GM10266 (cell line): ENCODE measurements around the gene DYNC1H1.

Experiments
- DNase-seq: peaks from one replicate; pipeline ENCODE4 v3.0.0; 2012; ENCODE audit errors: extremely low spot score
- TF ChIP-seq, protein P1 (sequence below): IDR thresholded peaks from 2 replicates; pipeline ENCODE4 v1.5.1; 2012; ENCODE audit warnings: mild to moderate bottlenecking, low read depth; ENCODE audit not compliant: control insufficient read depth, insufficient read depth; ENCODE audit errors: missing control alignments

The DYNC1H1 gene

DNA sequence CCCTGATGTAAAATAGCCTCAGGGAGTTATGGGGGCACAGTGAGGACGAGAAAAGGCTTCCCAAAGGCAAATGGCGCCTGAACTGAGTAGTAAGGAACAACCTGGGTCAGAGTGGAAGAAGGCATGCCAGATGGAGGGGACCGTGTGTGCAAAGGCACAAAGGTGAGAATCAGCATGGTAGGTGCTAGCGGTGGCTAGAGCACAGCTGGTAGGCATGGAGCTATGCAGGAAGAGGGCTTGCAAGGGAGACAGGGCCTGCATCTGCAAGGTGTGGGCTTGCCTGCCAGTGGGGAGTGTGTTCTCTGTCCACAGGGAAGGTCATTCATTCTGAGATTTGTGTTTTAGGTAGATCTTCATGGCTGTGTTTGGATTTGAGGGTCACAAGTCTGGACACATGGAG is 141.0 kb downstream of the DYNC1H1 start:
- DNase-seq: no peak
- TF ChIP-seq, protein P1, sequence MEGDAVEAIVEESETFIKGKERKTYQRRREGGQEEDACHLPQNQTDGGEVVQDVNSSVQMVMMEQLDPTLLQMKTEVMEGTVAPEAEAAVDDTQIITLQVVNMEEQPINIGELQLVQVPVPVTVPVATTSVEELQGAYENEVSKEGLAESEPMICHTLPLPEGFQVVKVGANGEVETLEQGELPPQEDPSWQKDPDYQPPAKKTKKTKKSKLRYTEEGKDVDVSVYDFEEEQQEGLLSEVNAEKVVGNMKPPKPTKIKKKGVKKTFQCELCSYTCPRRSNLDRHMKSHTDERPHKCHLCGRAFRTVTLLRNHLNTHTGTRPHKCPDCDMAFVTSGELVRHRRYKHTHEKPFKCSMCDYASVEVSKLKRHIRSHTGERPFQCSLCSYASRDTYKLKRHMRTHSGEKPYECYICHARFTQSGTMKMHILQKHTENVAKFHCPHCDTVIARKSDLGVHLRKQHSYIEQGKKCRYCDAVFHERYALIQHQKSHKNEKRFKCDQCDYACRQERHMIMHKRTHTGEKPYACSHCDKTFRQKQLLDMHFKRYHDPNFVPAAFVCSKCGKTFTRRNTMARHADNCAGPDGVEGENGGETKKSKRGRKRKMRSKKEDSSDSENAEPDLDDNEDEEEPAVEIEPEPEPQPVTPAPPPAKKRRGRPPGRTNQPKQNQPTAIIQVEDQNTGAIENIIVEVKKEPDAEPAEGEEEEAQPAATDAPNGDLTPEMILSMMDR: no peak
